H1 (cell line): ENCODE measurements around the gene PDF.

ENCODE experiments used
- ATF3 ChIP-seq: IDR thresholded peaks from 2 replicates; pipeline ENCODE4 v1.6.1; 2011; ENCODE audit warnings: low read depth, mild to moderate bottlenecking, low read length; ENCODE audit not compliant: insufficient read depth
- CREB1 ChIP-seq: IDR thresholded peaks from 2 replicates; pipeline ENCODE4 v1.6.1; 2012; ENCODE audit warnings: inconsistent platforms
- EGR1 ChIP-seq: IDR thresholded peaks from 2 replicates; pipeline ENCODE4 v1.6.1; 2011; ENCODE audit warnings: low read depth, low read length, borderline replicate concordance
- KDM5A ChIP-seq: fragments of 200-600 bp; IDR thresholded peaks from 2 replicates; pipeline ENCODE4 v1.7.1; 2012; ENCODE audit warnings: mild to moderate bottlenecking, low read length, inconsistent platforms, mixed read lengths
- POLR2A ChIP-seq, 2 experiments: IDR thresholded peaks; 1 replicate in 1 of 2; 2 replicates in 1 of 2; pipeline ENCODE4 v1.6.1; 2011; ENCODE audit warnings: low read depth in 2 of 2, low read length in 2 of 2, mild to moderate bottlenecking in 2 of 2; ENCODE audit errors: control extremely low read depth in 1 of 2
- SIN3A ChIP-seq, 2 experiments: IDR thresholded peaks in 1 of 2; conservative IDR thresholded peaks in 1 of 2; 2 replicates each; pipeline ENCODE4 v1.6.1; 2011 to 2012; ENCODE audit warnings: low read length in 2 of 2, improper control_type of control experiment in 1 of 2, low read depth in 1 of 2, mild to moderate bottlenecking in 1 of 2
- SIX5 ChIP-seq: IDR thresholded peaks from 2 replicates; pipeline ENCODE4 v1.6.1; 2011; ENCODE audit warnings: mild to moderate bottlenecking, low read depth, low read length
- TF ChIP-seq, protein P1 (sequence below), 3 experiments: IDR thresholded peaks; 1 replicate in 2 of 3; 2 replicates in 1 of 3; pipeline versions ENCODE4 v1.5.1 to v1.6.1; 2011; ENCODE audit warnings: low read length in 3 of 3, mild to moderate bottlenecking in 3 of 3, inconsistent platforms in 2 of 3, low read depth in 1 of 3, moderate library complexity in 1 of 3; ENCODE audit not compliant: insufficient read depth in 1 of 3; ENCODE audit errors: control extremely low read depth in 1 of 3

- TF ChIP-seq CREB1 (no peak), SIN3A (conservative IDR thresholded peaks at IDR 0.05 in 1 of 2, IDR thresholded peaks at IDR 0.05 in 1 of 2; ENCODE audit: low read depth in 1 of 2, low read length in 2 of 2) (no peak), POLR2A (IDR thresholded peaks at IDR 0.05; ENCODE audit: control extremely low read depth in 1 of 2, low read depth in 2 of 2, low read length in 2 of 2) (no peak), EGR1 (no peak), SIX5 (no peak), ATF3 (no peak), KDM5A (no peak)
- TF ChIP-seq, protein P1, sequence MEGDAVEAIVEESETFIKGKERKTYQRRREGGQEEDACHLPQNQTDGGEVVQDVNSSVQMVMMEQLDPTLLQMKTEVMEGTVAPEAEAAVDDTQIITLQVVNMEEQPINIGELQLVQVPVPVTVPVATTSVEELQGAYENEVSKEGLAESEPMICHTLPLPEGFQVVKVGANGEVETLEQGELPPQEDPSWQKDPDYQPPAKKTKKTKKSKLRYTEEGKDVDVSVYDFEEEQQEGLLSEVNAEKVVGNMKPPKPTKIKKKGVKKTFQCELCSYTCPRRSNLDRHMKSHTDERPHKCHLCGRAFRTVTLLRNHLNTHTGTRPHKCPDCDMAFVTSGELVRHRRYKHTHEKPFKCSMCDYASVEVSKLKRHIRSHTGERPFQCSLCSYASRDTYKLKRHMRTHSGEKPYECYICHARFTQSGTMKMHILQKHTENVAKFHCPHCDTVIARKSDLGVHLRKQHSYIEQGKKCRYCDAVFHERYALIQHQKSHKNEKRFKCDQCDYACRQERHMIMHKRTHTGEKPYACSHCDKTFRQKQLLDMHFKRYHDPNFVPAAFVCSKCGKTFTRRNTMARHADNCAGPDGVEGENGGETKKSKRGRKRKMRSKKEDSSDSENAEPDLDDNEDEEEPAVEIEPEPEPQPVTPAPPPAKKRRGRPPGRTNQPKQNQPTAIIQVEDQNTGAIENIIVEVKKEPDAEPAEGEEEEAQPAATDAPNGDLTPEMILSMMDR (IDR thresholded peaks at IDR 0.05; ENCODE audit: control extremely low read depth in 1 of 3, insufficient read depth in 1 of 3, low read depth in 1 of 3, low read length in 3 of 3), result no peak
Measured at GRCh38 chr16:69371564-69371963, 41.2 kb upstream of the PDF start.
